CD4-positive, alpha-beta T cell (primary cell): ENCODE results near the gene COX10. TPM values are rescaled to one million over a fixed set of nuclear protein-coding genes. Genes with fewer than 3 reads are reported as not detected.
"Not testable (repeated sequence)": the region's sequence is repeated elsewhere in the genome, so short reads cannot be mapped to it uniquely, and the experiment has no call there.

Experiments
- ATAC-seq: fragments of 200-7000 bp; cut with Tn5 transposase; one replicate; pipeline ENCODE4 v1.10.0; 2022; ENCODE audit warnings: mild to moderate bottlenecking; ENCODE audit not compliant: poor library complexity
- CTCF ChIA-PET: fragments of 350-600 bp; sonication (Branson Sonifier 250); formaldehyde crosslinking; loops from one replicate; lab custom pipeline; 2021; ENCODE audit warnings: antibody characterized with exemption, inconsistent platforms; lab: Charles Lee
- POLR2A ChIA-PET: fragments of 350-600 bp; sonication (Branson Sonifier 250); formaldehyde crosslinking; loops from one replicate; lab custom pipeline; 2021; ENCODE audit warnings: antibody characterized with exemption, inconsistent platforms; lab: Charles Lee
- DNase-seq, 14 experiments: peaks; one replicate each; pipeline ENCODE4 v3.0.0-alpha.2; 2013 to 2020; ENCODE audit warnings: mixed read lengths in 2 of 14
- H3K27ac ChIP-seq, 2 donors: one replicate each; pipeline versions ENCODE4 v1.5.1 to v1.7.0; 2013; ENCODE audit warnings: low read length in 2 of 2, low read depth in 1 of 2, mild to moderate bottlenecking in 1 of 2
- H3K27me3 ChIP-seq, 2 experiments: 1 replicate in 1 of 2; 2 replicates in 1 of 2; pipeline versions ENCODE4 v1.6.1 to v1.7.0; 2013; ENCODE audit warnings: low read length in 2 of 2, control low read depth in 1 of 2, mild to moderate bottlenecking in 1 of 2, moderate library complexity in 1 of 2; ENCODE audit not compliant: insufficient read depth in 2 of 2, control insufficient read depth in 1 of 2
- H3K36me3 ChIP-seq: one replicate; pipeline ENCODE4 v1.6.1; 2013; ENCODE audit warnings: low read length, control low read depth; ENCODE audit not compliant: insufficient read depth
- H3K4me1 ChIP-seq: one replicate; pipeline ENCODE4 v1.6.1; 2013; ENCODE audit warnings: low read length, control low read depth; ENCODE audit not compliant: insufficient read depth
- H3K4me3 ChIP-seq: one replicate; pipeline ENCODE4 v1.5.1; 2013; ENCODE audit warnings: mild to moderate bottlenecking, low read length, moderate library complexity
- H3K9me3 ChIP-seq, 2 experiments: 1 replicate in 1 of 2; 2 replicates in 1 of 2; pipeline versions ENCODE4 v1.6.1 to v1.7.0; 2013; ENCODE audit warnings: low read length in 2 of 2, mild to moderate bottlenecking in 2 of 2, control low read depth in 1 of 2, moderate library complexity in 1 of 2; ENCODE audit not compliant: control insufficient read depth in 1 of 2, insufficient read depth in 1 of 2
- H3K27ac Mint-ChIP-seq: one replicate; pipeline ENCODE4 v1.8.0; 2020; ENCODE audit warnings: mixed read lengths
- H3K27me3 Mint-ChIP-seq: one replicate; pipeline ENCODE4 v1.8.0; 2021; ENCODE audit warnings: mixed read lengths
- H3K36me3 Mint-ChIP-seq: one replicate; pipeline ENCODE4 v1.8.0; 2021; ENCODE audit warnings: low read depth, mixed read lengths
- H3K4me1 Mint-ChIP-seq: one replicate; pipeline ENCODE4 v1.8.0; 2021; ENCODE audit warnings: low read depth, mixed read lengths
- H3K4me3 Mint-ChIP-seq: one replicate; pipeline ENCODE4 v1.8.0; 2020; ENCODE audit warnings: mild to moderate bottlenecking, mixed read lengths
- H3K9me3 Mint-ChIP-seq: one replicate; pipeline ENCODE4 v1.8.0; 2020; ENCODE audit warnings: mixed read lengths
- CTCF ChIP-seq: fragments of 200-600 bp; IDR thresholded peaks from one replicate; pipeline ENCODE4 v1.8.0; 2022; ENCODE audit warnings: antibody characterized with exemption, mild to moderate bottlenecking
- intact Hi-C, 2 experiments: fragments of 100-400 bp; cut with DNase I in 1 of 2; cut with micrococcal nuclease in 1 of 2; formaldehyde crosslinking; loops; one replicate each; pipeline versions ENCODE4 v1.15.1 to v1.9.0; 2023 to 2025; cut with DNase I, micrococcal nuclease
- total RNA-seq, 174 experiments: library from RNA in 2 of 174; stranded (reverse) in 2 of 174; gene quantifications; one replicate each; pipeline ENCODE4 v1.2.3 and lab custom pipeline; 2021 to 2026

COX10 gene
- total RNA-seq, 2 experiments from 2014 or later, result 9.1 to 9.9 TPM

GRCh38 chr17:14239271-14239670 lies 170.0 kb downstream of the COX10 start:
- DNase-seq, H3K4me1 ChIP-seq, H3K27me3 Mint-ChIP-seq, ATAC-seq, H3K27ac ChIP-seq, POLR2A ChIA-PET, H3K27me3 ChIP-seq, H3K27ac Mint-ChIP-seq, H3K4me3 ChIP-seq, H3K9me3 ChIP-seq, CTCF ChIA-PET, H3K9me3 Mint-ChIP-seq, H3K4me3 Mint-ChIP-seq, H3K4me1 Mint-ChIP-seq, H3K36me3 ChIP-seq, H3K36me3 Mint-ChIP-seq, intact Hi-C loops: not testable (repeated sequence)

GRCh38 chr17:14245002-14245401 lies 175.7 kb downstream of the COX10 start:
- Mint-ChIP-seq H3K36me3 (no peaks in the 10 kb centered on the region), H3K9me3 (no peaks in the 10 kb centered on the region), H3K4me1 (no peaks in the 10 kb centered on the region), H3K27ac (no peak overlapping the region), H3K4me3 (no peak overlapping the region), H3K27me3 (no peaks in the 10 kb centered on the region)
- ChIA-PET POLR2A (no interaction called here), CTCF (interaction anchor here (0.5 kb wide), 1 partner anchor 1213 kb away, joined by 3 read pairs; no protein-coding TSS in a partner anchor)
- H3K27me3 ChIP-seq, result no peaks in the 10 kb centered on the region
- H3K36me3 ChIP-seq, result no peaks in the 10 kb centered on the region
- no peaks in the 10 kb centered on the region for H3K4me1 ChIP-seq
- no peak for DNase-seq
- no peaks in the 10 kb centered on the region for H3K9me3 ChIP-seq
- H3K27ac ChIP-seq, result no peak overlapping the region
- no peak overlapping the region for H3K4me3 ChIP-seq
- ATAC-seq, result no peak
- TF ChIP-seq CTCF, result no peak
- intact Hi-C loops, result no loop called here

GRCh38 chr17:14245629-14246028 lies 176.3 kb downstream of the COX10 start:
- DNase-seq (no peak), ATAC-seq (no peak)
- intact Hi-C loops, result no loop called here
- Histone ChIP-seq H3K9me3 (no peaks in the 10 kb centered on the region), H3K27me3 (no peaks in the 10 kb centered on the region), H3K27ac (no peak overlapping the region), H3K36me3 (no peaks in the 10 kb centered on the region), H3K4me3 (no peak overlapping the region), H3K4me1 (no peaks in the 10 kb centered on the region)
- no peaks in the 10 kb centered on the region for H3K4me1 Mint-ChIP-seq
- H3K9me3 Mint-ChIP-seq, result no peaks in the 10 kb centered on the region
- no peak overlapping the region for H3K4me3 Mint-ChIP-seq
- no peaks in the 10 kb centered on the region for H3K27me3 Mint-ChIP-seq
- H3K27ac Mint-ChIP-seq, result no peak overlapping the region
- no peaks in the 10 kb centered on the region for H3K36me3 Mint-ChIP-seq
- TF ChIP-seq CTCF, result no peak
- CTCF ChIA-PET, result interaction anchor here (0.5 to 0.8 kb wide), 4 partner anchors 25 to 1214 kb away, joined by 3 to 4 read pairs (median 4); no protein-coding TSS in a partner anchor
- POLR2A ChIA-PET, result no interaction called here

Other genes with a start within 250 kb of the COX10 start
- not detected for gene CDRT15, start 167.4 kb downstream of the COX10 start, total RNA-seq
- 10 to 100 TPM in 1 of 2 experiments, 1 to 10 TPM in 1; 9.3 to 11.5 TPM for gene HS3ST3B1, start 231.6 kb downstream of the COX10 start, total RNA-seq